HS-5 (cell line): ENCODE measurements around the gene TIAM1.

Source experiments
- DNase-seq: peaks from one replicate; pipeline ENCODE4 v3.0.0-alpha.2; 2012; ENCODE audit warnings: low read depth

Gene TIAM1

DNA sequence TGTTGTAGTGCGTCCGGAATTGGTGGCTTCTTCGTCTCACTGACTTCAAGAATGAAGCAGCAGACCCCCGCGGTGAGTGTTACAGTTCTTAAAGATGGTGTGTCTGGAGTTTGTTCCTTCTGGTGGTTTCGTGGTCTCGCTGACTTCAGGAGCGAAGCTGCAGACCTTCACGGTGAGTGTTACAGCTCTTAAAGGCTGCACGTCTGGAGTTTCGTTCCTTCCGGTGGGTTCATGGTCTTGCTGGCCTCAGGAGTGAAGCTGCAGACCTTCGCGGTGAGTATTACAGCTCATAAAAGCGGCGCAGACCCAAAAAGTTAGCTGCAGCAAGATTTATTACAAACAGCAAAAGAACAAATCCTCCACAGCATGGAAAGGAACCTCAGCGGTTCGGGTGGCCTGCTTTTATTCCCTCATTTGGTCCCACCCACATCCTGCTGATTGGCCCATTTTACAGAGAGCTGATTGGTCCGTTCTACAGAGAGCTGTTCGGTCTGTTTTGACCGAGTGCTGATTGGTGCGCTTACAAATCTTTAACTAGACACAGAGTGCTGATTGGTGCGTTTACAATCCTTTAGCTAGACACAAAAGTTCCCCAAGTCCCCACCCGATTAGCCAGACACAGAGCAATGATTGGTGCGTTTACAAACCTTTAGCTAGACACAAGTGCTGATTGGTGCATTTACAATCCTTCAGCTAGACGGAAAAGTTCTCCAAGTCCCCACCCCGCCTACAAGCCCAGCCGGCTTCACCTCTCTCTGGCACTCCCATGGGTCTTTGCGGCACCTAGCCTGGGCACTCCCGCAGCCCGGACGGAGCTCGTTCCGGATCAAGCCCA is 256.2 kb downstream of the TIAM1 start:
- DNase-seq: no peak

DNA sequence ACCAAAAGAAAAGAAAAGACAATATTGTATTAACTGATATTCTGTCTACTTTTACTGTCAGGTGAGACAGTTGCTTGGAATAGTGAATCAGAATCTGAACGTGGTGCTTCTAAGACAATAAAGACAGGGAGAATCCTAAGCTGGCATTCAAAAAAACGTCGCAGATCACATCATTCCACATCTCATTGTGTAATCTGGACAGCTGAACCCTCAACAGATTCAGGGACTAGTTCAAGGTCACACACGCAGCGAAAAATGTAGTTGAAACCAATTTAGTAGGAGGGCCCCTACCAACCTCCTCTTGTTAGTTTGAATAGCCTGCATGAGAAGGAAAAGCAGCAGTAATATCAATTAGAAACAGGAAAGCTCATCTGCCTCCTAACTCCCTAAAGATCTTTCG is 259.4 kb downstream of the TIAM1 start:
- no peak for DNase-seq

DNA sequence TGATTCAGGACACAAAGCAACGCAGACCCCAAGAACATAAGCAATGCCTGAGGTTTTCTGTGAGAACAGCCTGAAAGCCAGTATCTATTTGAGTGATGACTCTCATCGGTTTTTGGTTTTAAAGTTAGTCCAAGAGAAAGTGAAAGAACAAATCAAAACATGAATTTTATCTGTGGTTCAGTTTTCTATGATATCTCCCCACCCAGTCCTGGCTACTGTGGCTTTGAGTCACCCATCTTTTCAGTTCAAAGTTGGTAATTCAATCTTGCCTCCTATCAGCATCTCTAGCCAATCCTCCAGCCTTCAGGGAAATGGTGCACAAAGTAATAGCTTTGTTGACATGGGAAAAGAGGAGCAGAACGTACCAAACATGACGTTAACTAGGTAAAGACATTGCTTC is 265.3 kb downstream of the TIAM1 start:
- DNase-seq: no peak

DNA sequence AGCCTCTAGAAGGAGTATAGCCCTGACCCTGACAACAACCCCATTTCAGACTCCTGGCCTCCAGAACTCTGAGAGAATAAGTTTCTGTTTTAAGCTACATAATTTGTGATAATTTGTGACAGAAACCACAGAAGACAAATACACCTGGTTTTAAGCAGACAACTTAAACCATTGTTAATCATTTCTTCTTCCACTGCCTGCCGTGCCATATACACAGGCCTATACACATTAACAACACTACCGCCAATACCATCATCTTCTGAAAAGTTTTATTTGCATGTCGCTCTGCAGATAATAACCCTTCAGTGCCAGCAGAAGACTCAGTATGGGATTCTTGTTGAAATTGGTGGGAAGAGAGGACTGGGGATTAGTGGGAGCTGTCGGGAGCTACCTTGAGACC is 265.8 kb downstream of the TIAM1 start:
- no peak for DNase-seq

DNA sequence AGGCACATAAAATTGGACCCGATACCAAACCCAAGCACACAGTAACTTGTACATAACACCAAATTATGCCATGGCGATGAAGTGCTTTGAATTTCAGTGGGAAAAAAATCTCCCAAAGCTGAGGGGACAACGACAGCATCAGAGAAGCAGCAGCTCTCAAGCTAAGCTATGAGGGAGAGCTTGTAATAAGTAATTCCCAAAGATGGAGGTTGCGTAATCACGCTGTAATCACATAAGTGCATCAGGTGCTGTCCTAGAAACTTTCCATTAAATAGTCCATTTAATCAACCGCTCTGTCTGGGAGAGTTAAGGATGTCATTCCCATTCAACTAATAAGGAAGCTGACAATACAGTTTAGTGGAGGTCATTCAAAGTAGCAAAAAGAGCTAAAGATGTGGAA is 268.2 kb downstream of the TIAM1 start:
- no peak for DNase-seq

DNA sequence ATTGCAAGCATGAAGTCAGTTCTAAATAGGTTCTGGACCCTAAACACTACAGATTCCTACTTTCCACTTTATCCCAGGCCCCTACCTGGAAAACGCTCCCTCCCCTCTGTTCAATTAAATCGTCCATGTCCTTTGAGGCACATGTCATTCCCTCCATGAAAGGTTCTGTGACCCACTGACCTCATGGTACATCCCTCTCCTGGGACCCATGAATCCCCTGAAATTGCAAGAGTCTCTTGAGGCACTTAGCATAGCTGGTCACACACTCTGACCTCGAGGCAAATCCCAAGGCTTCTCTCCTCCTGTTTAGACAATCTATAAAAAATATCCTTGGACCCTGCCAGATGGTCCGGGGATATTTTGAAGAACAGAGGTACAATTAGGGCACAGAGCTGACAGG is 271.5 kb downstream of the TIAM1 start:
- no peak for DNase-seq
